ENCODE results near the gene NPSR1.
"Not testable (repeated sequence)": the region's sequence is repeated elsewhere in the genome, so short reads cannot be mapped to it uniquely, and the experiment has no call there.

DNA sequence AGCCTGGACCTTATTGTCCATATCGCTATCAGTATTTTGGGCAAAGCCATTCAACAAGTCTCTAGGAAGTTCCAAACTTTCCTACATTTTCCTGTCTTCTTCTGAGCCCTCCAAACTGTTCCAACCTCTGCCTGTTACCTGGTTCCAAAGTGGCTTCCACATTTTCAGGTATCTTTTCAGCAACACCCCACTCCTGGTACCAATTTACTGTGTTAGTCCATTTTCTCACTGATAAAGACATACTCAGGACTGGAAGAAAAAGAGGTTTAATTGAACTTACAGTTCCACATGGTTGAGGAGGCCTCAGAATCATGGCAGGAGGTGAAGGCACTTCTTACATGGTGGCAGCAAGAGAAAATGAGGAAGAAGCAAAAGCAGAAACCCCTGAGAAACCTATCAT, 225.8 kb downstream of the NPSR1 start:
- not testable (repeated sequence) for TF ChIP-seq TAF1 (IDR thresholded peaks at IDR 0.05; ENCODE audit: borderline replicate concordance, low read depth, low read length); SMC3 (IDR thresholded peaks at IDR 0.05; ENCODE audit: low read depth, low read length); TCF12 (IDR thresholded peaks at IDR 0.05); NFIC (IDR thresholded peaks at IDR 0.05; ENCODE audit: borderline replicate concordance); EP300 (IDR thresholded peaks at IDR 0.05; ENCODE audit: borderline replicate concordance in 1 of 2, low read depth in 1 of 2, low read length in 1 of 2); CHD2 (IDR thresholded peaks at IDR 0.05; ENCODE audit: low read length, partially characterized antibody); RAD21 (IDR thresholded peaks at IDR 0.05; ENCODE audit: low read length); GATA2 (CRISPR knock-in tag; IDR thresholded peaks at IDR 0.05); POLR2AphosphoS5 (IDR thresholded peaks at IDR 0.05; ENCODE audit: low read depth, low read length); JUND (IDR thresholded peaks at IDR 0.05)
- TF ChIP-seq, protein P1, sequence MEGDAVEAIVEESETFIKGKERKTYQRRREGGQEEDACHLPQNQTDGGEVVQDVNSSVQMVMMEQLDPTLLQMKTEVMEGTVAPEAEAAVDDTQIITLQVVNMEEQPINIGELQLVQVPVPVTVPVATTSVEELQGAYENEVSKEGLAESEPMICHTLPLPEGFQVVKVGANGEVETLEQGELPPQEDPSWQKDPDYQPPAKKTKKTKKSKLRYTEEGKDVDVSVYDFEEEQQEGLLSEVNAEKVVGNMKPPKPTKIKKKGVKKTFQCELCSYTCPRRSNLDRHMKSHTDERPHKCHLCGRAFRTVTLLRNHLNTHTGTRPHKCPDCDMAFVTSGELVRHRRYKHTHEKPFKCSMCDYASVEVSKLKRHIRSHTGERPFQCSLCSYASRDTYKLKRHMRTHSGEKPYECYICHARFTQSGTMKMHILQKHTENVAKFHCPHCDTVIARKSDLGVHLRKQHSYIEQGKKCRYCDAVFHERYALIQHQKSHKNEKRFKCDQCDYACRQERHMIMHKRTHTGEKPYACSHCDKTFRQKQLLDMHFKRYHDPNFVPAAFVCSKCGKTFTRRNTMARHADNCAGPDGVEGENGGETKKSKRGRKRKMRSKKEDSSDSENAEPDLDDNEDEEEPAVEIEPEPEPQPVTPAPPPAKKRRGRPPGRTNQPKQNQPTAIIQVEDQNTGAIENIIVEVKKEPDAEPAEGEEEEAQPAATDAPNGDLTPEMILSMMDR (IDR thresholded peaks at IDR 0.05): not testable (repeated sequence)
- TF ChIP-seq, protein P2, sequence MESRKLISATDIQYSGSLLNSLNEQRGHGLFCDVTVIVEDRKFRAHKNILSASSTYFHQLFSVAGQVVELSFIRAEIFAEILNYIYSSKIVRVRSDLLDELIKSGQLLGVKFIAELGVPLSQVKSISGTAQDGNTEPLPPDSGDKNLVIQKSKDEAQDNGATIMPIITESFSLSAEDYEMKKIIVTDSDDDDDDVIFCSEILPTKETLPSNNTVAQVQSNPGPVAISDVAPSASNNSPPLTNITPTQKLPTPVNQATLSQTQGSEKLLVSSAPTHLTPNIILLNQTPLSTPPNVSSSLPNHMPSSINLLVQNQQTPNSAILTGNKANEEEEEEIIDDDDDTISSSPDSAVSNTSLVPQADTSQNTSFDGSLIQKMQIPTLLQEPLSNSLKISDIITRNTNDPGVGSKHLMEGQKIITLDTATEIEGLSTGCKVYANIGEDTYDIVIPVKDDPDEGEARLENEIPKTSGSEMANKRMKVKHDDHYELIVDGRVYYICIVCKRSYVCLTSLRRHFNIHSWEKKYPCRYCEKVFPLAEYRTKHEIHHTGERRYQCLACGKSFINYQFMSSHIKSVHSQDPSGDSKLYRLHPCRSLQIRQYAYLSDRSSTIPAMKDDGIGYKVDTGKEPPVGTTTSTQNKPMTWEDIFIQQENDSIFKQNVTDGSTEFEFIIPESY (IDR thresholded peaks at IDR 0.05; ENCODE audit: borderline replicate concordance, low read depth): not testable (repeated sequence)
- TF ChIP-seq, protein P3, sequence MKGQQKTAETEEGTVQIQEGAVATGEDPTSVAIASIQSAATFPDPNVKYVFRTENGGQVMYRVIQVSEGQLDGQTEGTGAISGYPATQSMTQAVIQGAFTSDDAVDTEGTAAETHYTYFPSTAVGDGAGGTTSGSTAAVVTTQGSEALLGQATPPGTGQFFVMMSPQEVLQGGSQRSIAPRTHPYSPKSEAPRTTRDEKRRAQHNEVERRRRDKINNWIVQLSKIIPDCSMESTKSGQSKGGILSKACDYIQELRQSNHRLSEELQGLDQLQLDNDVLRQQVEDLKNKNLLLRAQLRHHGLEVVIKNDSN (IDR thresholded peaks at IDR 0.05; ENCODE audit: borderline replicate concordance, low read depth): not testable (repeated sequence)
- TF ChIP-seq, protein P4, sequence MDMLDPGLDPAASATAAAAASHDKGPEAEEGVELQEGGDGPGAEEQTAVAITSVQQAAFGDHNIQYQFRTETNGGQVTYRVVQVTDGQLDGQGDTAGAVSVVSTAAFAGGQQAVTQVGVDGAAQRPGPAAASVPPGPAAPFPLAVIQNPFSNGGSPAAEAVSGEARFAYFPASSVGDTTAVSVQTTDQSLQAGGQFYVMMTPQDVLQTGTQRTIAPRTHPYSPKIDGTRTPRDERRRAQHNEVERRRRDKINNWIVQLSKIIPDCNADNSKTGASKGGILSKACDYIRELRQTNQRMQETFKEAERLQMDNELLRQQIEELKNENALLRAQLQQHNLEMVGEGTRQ (IDR thresholded peaks at IDR 0.05; ENCODE audit: borderline replicate concordance, low read depth, low read length): not testable (repeated sequence)

Measured in SK-N-SH (cell line).